ENCODE data around the gene BMP4. TPM values are rescaled to one million over a fixed set of nuclear protein-coding genes. Genes with fewer than 3 reads are reported as not detected.

The BMP4 gene
- total and polyA plus RNA-seq, 8 donors, result 10.3 to 76.4 (median 18.9) TPM

- Histone ChIP-seq H3K9me3 (no peaks in the 10 kb centered on the region), H3K4me3 (peak overlapping the region; percentile 62 to 74 (median 64)), H3K27me3 (peaks cover 10 to 71% (median 43%) of the 10 kb centered on the region in 3 donors), H3K36me3 (peaks cover 0 to 21% (median 12%) of the 10 kb centered on the region in 4 donors), H3K27ac (peak overlapping the region; percentile 77 to 89 (median 85)), H3K4me1 (peaks cover 48 to 62% (median 54%) of the 10 kb centered on the region in 4 donors)
- DNase-seq, result peak in 1 of 2 donors; percentile 73
- 0 to 1% (median 1%) methylated on average over 37 to 51 of the region's 51 CpGs for WGBS, 5 donors
- intact Hi-C loops (cut with DNase I; ENCODE audit: low total_unique reads), result no loop called here
- TF ChIP-seq CTCF (IDR thresholded peaks at IDR 0.05), result no peak
- TF ChIP-seq EP300 (IDR thresholded peaks at IDR 0.05), result no peak
- no peak for TF ChIP-seq POLR2A (IDR thresholded peaks at IDR 0.05)
- no peak for TF ChIP-seq POLR2AphosphoS5 (IDR thresholded peaks at IDR 0.05)
Observed at GRCh38 chr14:53953828-53954550, 2.6 kb downstream of the BMP4 start.

- TF ChIP-seq POLR2AphosphoS5 (IDR thresholded peaks at IDR 0.05) (peak; percentile 51 to 85 (median 69)), POLR2A (IDR thresholded peaks at IDR 0.05) (no peak)
- intact Hi-C loops (cut with DNase I; ENCODE audit: low total_unique reads), result no loop called here
- peak overlapping the region; percentile 62 to 74 (median 64) for H3K4me3 ChIP-seq
- DNase-seq, result peak; percentile 69 to 95
- H3K27me3 ChIP-seq, result peaks cover 10 to 73% (median 43%) of the 10 kb centered on the region in 3 donors
- H3K36me3 ChIP-seq, result peaks cover 0 to 21% (median 12%) of the 10 kb centered on the region in 4 donors
- peaks cover 48 to 62% (median 54%) of the 10 kb centered on the region in 4 donors for H3K4me1 ChIP-seq
- peak overlapping the region; percentile 77 to 89 (median 85) for H3K27ac ChIP-seq
- 1 to 4% (median 1%) methylated on average over 38 to 72 of the region's 72 CpGs for WGBS, 5 donors
- no peaks in the 10 kb centered on the region for H3K9me3 ChIP-seq
Observed at GRCh38 chr14:53953002-53953827, 3.4 kb downstream of the BMP4 start.

- H3K9me3 ChIP-seq, result no peaks in the 10 kb centered on the region
- peak overlapping the region; percentile 62 to 74 (median 64) for H3K4me3 ChIP-seq
- peaks cover 0 to 21% (median 12%) of the 10 kb centered on the region in 4 donors for H3K36me3 ChIP-seq
- DNase-seq, result peak in 1 of 2 donors; percentile 33
- peak overlapping the region; percentile 22 to 89 (median 85) for H3K27ac ChIP-seq
- intact Hi-C loops (cut with DNase I; ENCODE audit: low total_unique reads), result no loop called here
- 14 to 40% (median 23%) methylated on average over 10 of the region's 10 CpGs for WGBS, 5 donors
- TF ChIP-seq CTCF (IDR thresholded peaks at IDR 0.05), result no peak
- no peak for TF ChIP-seq POLR2A (IDR thresholded peaks at IDR 0.05)
- TF ChIP-seq EP300 (IDR thresholded peaks at IDR 0.05), result no peak
- TF ChIP-seq POLR2AphosphoS5 (IDR thresholded peaks at IDR 0.05), result no peak
- peaks cover 10 to 80% (median 46%) of the 10 kb centered on the region in 3 donors for H3K27me3 ChIP-seq
- peaks cover 48 to 62% (median 54%) of the 10 kb centered on the region in 4 donors for H3K4me1 ChIP-seq
Observed at GRCh38 chr14:53952533-53952932, 4.1 kb downstream of the BMP4 start.

- TF ChIP-seq POLR2AphosphoS5 (IDR thresholded peaks at IDR 0.05) (no peak), CTCF (IDR thresholded peaks at IDR 0.05) (no peak), EP300 (IDR thresholded peaks at IDR 0.05) (no peak), POLR2A (IDR thresholded peaks at IDR 0.05) (no peak)
- WGBS, 5 donors, result 30 to 68% (median 46%) methylated on average over 31 to 32 of the region's 32 CpGs
- peak overlapping the region; percentile 62 to 74 (median 64) for H3K4me3 ChIP-seq
- H3K36me3 ChIP-seq, result peaks cover 0 to 21% (median 12%) of the 10 kb centered on the region in 4 donors
- peaks cover 10 to 81% (median 48%) of the 10 kb centered on the region in 3 donors for H3K27me3 ChIP-seq
- peaks cover 48 to 62% (median 53%) of the 10 kb centered on the region in 4 donors for H3K4me1 ChIP-seq
- no peaks in the 10 kb centered on the region for H3K9me3 ChIP-seq
- peak in 1 of 2 donors; percentile 34 for DNase-seq
- peak overlapping the region in 3 of 5 donors; percentile 32 to 89 (median 85) for H3K27ac ChIP-seq
- intact Hi-C loops (cut with DNase I; ENCODE audit: low total_unique reads), result no loop called here
Observed at GRCh38 chr14:53951627-53952303, 4.9 kb downstream of the BMP4 start.

All from stomach (tissue), 9 donors.